Gastrocnemius medialis (tissue), 4 donors: Measurements from ENCODE around the gene CTSE.

Experiments used
- POLR2A ChIP-seq, 2 donors: fragments of 450-650 bp; IDR thresholded peaks; one replicate each; pipeline ENCODE4 v1.6.1; 2017; ENCODE audit warnings: antibody characterized with exemption in 2 of 2, mild to moderate bottlenecking in 2 of 2, moderate library complexity in 2 of 2
- TF ChIP-seq, protein P1 (sequence below), 5 experiments: fragments of 450-650 bp in 3 of 5; fragments of 200-600 bp in 2 of 5; sonication (generic) in 2 of 5; IDR thresholded peaks in 4 of 5; conservative IDR thresholded peaks in 1 of 5; 1 replicate in 4 of 5; 2 replicates in 1 of 5; pipeline ENCODE4 v1.5.1; 2016 to 2019; ENCODE audit warnings: antibody characterized with exemption in 5 of 5, mild to moderate bottlenecking in 3 of 5, moderate library complexity in 3 of 5

DNA sequence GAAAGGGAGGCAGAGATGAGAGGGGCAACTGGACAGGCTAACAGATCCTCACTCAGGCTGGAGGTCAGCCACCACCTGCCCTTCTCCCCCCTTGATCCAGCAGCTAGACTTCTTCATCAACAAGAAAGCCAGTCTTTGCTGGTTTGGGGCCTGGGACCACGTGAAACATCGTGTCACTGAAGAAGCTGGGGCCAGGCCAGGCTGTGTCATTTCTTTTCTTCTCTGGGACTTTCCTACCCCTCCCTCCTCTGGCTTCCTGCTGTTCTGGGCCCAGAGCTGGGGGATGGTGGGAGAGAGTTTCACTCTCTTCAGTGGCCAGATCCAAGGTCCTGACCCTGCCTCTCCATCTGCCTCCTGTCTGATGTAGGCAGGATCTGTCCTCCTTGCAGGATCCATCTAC, 62.3 kb downstream of the CTSE start:
- TF ChIP-seq POLR2A (IDR thresholded peaks at IDR 0.05), result no peak
- TF ChIP-seq, protein P1, sequence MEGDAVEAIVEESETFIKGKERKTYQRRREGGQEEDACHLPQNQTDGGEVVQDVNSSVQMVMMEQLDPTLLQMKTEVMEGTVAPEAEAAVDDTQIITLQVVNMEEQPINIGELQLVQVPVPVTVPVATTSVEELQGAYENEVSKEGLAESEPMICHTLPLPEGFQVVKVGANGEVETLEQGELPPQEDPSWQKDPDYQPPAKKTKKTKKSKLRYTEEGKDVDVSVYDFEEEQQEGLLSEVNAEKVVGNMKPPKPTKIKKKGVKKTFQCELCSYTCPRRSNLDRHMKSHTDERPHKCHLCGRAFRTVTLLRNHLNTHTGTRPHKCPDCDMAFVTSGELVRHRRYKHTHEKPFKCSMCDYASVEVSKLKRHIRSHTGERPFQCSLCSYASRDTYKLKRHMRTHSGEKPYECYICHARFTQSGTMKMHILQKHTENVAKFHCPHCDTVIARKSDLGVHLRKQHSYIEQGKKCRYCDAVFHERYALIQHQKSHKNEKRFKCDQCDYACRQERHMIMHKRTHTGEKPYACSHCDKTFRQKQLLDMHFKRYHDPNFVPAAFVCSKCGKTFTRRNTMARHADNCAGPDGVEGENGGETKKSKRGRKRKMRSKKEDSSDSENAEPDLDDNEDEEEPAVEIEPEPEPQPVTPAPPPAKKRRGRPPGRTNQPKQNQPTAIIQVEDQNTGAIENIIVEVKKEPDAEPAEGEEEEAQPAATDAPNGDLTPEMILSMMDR (IDR thresholded peaks at IDR 0.05 in 4 of 5, conservative IDR thresholded peaks at IDR 0.05 in 1 of 5), result no peak
